Colon (tissue), 2 donors: ENCODE data around the gene ASH1L.
"Not testable (repeated sequence)": the region's sequence is repeated elsewhere in the genome, so short reads cannot be mapped to it uniquely, and the experiment has no call there.

ENCODE experiments used
- FAIRE-seq: peaks from 2 replicates; lab custom pipeline; 2012; peaks lifted over from hg19 to GRCh38; lab: Jason Lieb, UNC
- donor health status: control.
- donor health status: control.

ASH1L gene

GRCh38 chr1:155328856-155329255 is 233.7 kb downstream of the ASH1L start:
- not testable (repeated sequence) for FAIRE-seq

GRCh38 chr1:155327981-155328380 is 234.6 kb downstream of the ASH1L start:
- FAIRE-seq: no peak

- FAIRE-seq: no peak
Measured at GRCh38 chr1:155326631-155327037, 236.0 kb downstream of the ASH1L start.

GRCh38 chr1:155326020-155326526 is 236.5 kb downstream of the ASH1L start:
- FAIRE-seq: no peak

GRCh38 chr1:155325603-155325893 is 237.1 kb downstream of the ASH1L start:
- FAIRE-seq: no peak

- no peak for FAIRE-seq
Measured at GRCh38 chr1:155324717-155325602, 237.6 kb downstream of the ASH1L start.

GRCh38 chr1:155324037-155324716 is 238.4 kb downstream of the ASH1L start:
- peak; percentile 45 for FAIRE-seq

GRCh38 chr1:155323729-155324036 is 238.9 kb downstream of the ASH1L start:
- FAIRE-seq: no peak

- no peak for FAIRE-seq
Measured at GRCh38 chr1:155322953-155323728, 239.5 kb downstream of the ASH1L start.

GRCh38 chr1:155322571-155322952 is 240.0 kb downstream of the ASH1L start:
- no peak for FAIRE-seq

GRCh38 chr1:155321639-155322503 is 240.7 kb downstream of the ASH1L start:
- FAIRE-seq: no peak

- FAIRE-seq: no peak
Measured at GRCh38 chr1:155320661-155321617, 241.7 kb downstream of the ASH1L start, which contains the start of gene RUSC1. Gene RUSC1 (plus strand): TSS chr1:155320894. CDS start chr1:155321774, 880 bp downstream.

- FAIRE-seq: no peak
Measured at GRCh38 chr1:155320252-155320651, 242.4 kb downstream of the ASH1L start.

- no peak for FAIRE-seq
Measured at GRCh38 chr1:155319536-155319935, 243.1 kb downstream of the ASH1L start.

- no peak for FAIRE-seq
Measured at GRCh38 chr1:155318082-155318481, 244.5 kb downstream of the ASH1L start.

GRCh38 chr1:155316922-155317321 is 245.7 kb downstream of the ASH1L start:
- FAIRE-seq: no peak

GRCh38 chr1:155313261-155313660 is 249.3 kb downstream of the ASH1L start:
- FAIRE-seq: no peak

GRCh38 chr1:155309423-155310021 is 253.1 kb downstream of the ASH1L start:
- no peak for FAIRE-seq

- peak; percentile 57 for FAIRE-seq
Measured at GRCh38 chr1:155308493-155309422, 253.8 kb downstream of the ASH1L start, which contains the start of gene FDPS. Gene FDPS (plus strand): TSS chr1:155308866. CDS start chr1:155309790, 924 bp downstream.
